ENCODE measurements around the gene TYW3. TPM values are rescaled to one million over a fixed set of nuclear protein-coding genes. Genes with fewer than 3 reads are reported as not detected.

Gene TYW3
- total RNA-seq, 1 donor from 2014 or later = 10.3 TPM

DNA sequence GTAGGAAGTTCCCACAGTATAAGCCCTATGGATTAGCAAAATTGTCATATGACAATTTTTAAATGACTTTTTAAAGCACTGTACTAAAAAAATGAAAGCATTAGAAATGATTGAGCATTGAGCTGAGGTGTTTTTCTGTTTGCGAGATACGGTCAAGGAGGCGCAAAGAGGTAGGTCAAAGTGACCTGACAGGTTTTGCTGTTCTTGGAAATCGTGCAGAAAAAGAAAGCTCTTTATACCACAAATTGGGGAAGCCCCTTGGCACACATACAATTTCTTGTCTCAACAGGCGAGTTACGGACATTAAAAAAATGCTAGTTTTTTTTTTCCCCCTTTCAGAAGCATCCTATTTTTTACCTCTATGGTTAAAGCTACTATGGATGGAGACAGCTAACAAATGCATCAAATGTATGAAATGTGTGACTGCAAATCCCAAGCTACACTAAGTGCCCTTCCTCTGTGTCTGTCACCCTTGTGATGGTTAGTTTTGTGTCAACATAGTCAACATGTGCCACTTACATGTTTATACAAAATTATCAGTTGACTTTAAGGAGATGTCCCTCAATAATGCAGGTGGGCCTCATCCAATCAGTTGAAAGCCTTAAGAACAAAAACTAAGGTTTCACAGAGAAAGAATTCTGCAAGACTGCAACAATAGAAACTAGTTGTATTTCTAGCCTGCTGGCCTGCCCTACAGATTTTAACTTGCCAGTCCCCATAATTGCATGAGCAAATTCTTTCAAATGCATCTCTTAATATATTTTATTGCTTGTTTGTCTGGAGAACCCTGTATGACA lies 29.4 kb upstream of the TYW3 start:
- no peaks in the 10 kb centered on the region for H3K4me1 Mint-ChIP-seq (ENCODE audit: low read depth)
- no peaks in the 10 kb centered on the region for H3K9me3 Mint-ChIP-seq (ENCODE audit: low read depth)
- H3K27me3 Mint-ChIP-seq = no peaks in the 10 kb centered on the region
- DNase-seq (ENCODE audit: low spot score, unreplicated experiment) = no peak
- H3K4me3 Mint-ChIP-seq (ENCODE audit: low read depth) = no peak overlapping the region
- H3K36me3 Mint-ChIP-seq (ENCODE audit: insufficient read depth) = peaks cover 7% of the 10 kb centered on the region
- H3K27ac Mint-ChIP-seq = no peak overlapping the region
- TF ChIP-seq, protein P1, sequence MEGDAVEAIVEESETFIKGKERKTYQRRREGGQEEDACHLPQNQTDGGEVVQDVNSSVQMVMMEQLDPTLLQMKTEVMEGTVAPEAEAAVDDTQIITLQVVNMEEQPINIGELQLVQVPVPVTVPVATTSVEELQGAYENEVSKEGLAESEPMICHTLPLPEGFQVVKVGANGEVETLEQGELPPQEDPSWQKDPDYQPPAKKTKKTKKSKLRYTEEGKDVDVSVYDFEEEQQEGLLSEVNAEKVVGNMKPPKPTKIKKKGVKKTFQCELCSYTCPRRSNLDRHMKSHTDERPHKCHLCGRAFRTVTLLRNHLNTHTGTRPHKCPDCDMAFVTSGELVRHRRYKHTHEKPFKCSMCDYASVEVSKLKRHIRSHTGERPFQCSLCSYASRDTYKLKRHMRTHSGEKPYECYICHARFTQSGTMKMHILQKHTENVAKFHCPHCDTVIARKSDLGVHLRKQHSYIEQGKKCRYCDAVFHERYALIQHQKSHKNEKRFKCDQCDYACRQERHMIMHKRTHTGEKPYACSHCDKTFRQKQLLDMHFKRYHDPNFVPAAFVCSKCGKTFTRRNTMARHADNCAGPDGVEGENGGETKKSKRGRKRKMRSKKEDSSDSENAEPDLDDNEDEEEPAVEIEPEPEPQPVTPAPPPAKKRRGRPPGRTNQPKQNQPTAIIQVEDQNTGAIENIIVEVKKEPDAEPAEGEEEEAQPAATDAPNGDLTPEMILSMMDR (IDR thresholded peaks at IDR 0.05; ENCODE audit: unreplicated experiment) = no peak

DNA sequence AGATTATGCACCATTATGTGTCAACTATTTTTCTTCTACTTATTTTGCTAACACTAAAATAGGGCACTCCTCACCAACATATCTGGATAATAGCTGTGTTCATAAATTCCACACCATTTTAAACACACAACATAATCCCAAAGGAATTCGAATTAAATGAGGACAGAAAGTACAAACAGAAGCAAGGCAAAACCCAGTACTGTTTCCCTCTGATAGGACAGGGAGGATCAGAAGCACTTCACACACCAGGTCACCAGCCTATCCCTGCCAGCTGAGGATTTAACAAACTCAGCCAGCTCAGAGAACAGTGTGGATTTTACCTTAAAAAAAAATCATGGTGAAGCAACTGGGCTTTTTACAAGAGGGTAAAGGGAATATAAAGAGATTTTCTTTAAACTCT lies 20.1 kb upstream of the TYW3 start:
- Mint-ChIP-seq H3K27ac (peak overlapping the region; percentile 5), H3K4me1 (ENCODE audit: low read depth) (peaks cover 4% of the 10 kb centered on the region), H3K9me3 (ENCODE audit: low read depth) (no peaks in the 10 kb centered on the region), H3K36me3 (ENCODE audit: insufficient read depth) (peaks cover 3% of the 10 kb centered on the region), H3K27me3 (no peaks in the 10 kb centered on the region), H3K4me3 (ENCODE audit: low read depth) (no peak overlapping the region)
- no peak for DNase-seq (ENCODE audit: low spot score, unreplicated experiment)
- TF ChIP-seq, protein P1 (IDR thresholded peaks at IDR 0.05; ENCODE audit: unreplicated experiment) = no peak

DNA sequence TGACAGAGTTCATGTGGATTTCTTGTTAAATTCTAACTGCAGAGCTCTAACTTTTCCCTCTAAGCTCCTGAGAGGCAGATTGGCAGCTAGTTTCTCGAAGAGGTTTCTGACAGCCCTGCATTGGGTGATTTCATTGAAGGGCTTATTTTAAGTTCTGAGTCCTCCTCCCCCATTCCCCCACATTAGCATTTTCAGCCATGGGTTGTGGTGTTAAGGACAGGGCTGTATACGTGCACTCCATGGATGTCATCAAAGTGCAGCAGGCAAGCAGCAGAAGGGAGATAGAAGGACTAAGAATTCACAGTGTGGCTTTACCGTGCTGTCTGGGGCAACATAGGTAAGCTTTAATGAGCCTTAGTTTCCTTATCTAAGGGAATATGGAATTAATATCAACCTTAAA lies 19.1 kb upstream of the TYW3 start:
- no peak overlapping the region for H3K4me3 Mint-ChIP-seq (ENCODE audit: low read depth)
- peaks cover 3% of the 10 kb centered on the region for H3K36me3 Mint-ChIP-seq (ENCODE audit: insufficient read depth)
- TF ChIP-seq, protein P1 (IDR thresholded peaks at IDR 0.05; ENCODE audit: unreplicated experiment) = no peak
- no peaks in the 10 kb centered on the region for H3K9me3 Mint-ChIP-seq (ENCODE audit: low read depth)
- H3K27me3 Mint-ChIP-seq = no peaks in the 10 kb centered on the region
- peaks cover 4% of the 10 kb centered on the region for H3K4me1 Mint-ChIP-seq (ENCODE audit: low read depth)
- H3K27ac Mint-ChIP-seq = no peak overlapping the region
- no peak for DNase-seq (ENCODE audit: low spot score, unreplicated experiment)

DNA sequence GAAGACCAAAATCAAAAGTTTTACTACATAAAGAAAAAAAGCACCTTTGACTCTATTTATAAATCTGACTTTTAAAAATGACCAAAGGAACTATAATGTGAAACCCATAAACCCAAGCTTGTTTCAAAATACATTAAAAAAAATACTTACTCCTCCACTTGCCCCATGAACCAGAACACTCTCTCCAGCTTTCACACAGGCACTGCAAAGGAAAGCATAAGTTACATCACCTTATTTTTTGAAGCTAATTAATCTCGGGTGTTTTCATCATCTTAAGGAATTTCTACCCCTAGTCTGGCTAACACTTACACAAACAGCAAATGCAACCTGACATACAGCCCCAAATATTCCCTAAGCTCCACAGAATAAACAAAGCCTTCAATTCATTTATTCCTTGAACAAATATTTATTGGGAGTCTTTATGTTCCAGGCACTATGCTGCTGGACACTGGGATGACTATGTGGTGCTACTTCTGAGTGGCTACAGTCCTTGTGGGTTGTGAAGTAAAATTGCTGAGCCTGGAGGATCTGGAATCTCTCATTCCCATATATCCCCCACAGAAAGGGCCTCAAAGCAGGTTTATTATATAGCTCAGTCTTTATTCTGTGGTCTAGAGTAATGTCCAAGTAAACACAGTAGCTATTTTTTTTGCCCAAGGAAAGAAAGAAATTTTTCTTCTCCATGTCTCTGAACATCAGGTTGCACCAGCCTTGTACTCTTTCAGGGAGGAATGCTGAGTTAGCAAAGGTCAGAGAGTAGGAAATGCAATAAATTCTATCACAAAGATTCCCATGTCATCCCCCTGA lies 18.3 kb upstream of the TYW3 start:
- no peaks in the 10 kb centered on the region for H3K27me3 Mint-ChIP-seq
- peaks cover 3% of the 10 kb centered on the region for H3K36me3 Mint-ChIP-seq (ENCODE audit: insufficient read depth)
- peaks cover 4% of the 10 kb centered on the region for H3K4me1 Mint-ChIP-seq (ENCODE audit: low read depth)
- peak overlapping the region; percentile 50 for H3K27ac Mint-ChIP-seq
- TF ChIP-seq, protein P1 (IDR thresholded peaks at IDR 0.05; ENCODE audit: unreplicated experiment) = no peak
- H3K4me3 Mint-ChIP-seq (ENCODE audit: low read depth) = no peak overlapping the region
- DNase-seq (ENCODE audit: low spot score, unreplicated experiment) = no peak
- H3K9me3 Mint-ChIP-seq (ENCODE audit: low read depth) = no peaks in the 10 kb centered on the region

DNA sequence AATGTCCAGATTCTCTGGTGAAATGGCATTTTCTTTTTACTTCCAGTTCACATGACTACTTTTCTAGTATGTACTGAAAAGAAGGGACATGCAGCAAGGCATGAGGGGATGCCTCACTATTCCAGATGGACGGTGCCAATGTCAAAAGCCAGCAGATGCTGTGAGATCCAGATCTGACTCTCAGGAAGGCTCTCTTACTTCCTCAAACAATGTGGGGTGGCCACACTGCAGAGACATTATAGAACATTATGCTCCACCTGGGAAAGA lies 17.8 kb upstream of the TYW3 start:
- no peak for DNase-seq (ENCODE audit: low spot score, unreplicated experiment)
- Mint-ChIP-seq H3K4me3 (ENCODE audit: low read depth) (no peak overlapping the region), H3K36me3 (ENCODE audit: insufficient read depth) (peaks cover 3% of the 10 kb centered on the region), H3K27me3 (no peaks in the 10 kb centered on the region), H3K27ac (no peak overlapping the region), H3K9me3 (ENCODE audit: low read depth) (no peaks in the 10 kb centered on the region), H3K4me1 (ENCODE audit: low read depth) (peaks cover 4% of the 10 kb centered on the region)
- TF ChIP-seq, protein P1 (IDR thresholded peaks at IDR 0.05; ENCODE audit: unreplicated experiment) = no peak
